GM19239 (cell line): ENCODE data around the gene TMEM61.

Experiments used
- DNase-seq: peaks from one replicate; pipeline ENCODE4 v3.0.0; 2011; ENCODE audit warnings: low spot score; ENCODE audit not compliant: insufficient read length
- FAIRE-seq: peaks from 2 replicates; lab custom pipeline; 2011; peaks lifted over from hg19 to GRCh38; lab: Jason Lieb, UNC

Gene TMEM61

DNA sequence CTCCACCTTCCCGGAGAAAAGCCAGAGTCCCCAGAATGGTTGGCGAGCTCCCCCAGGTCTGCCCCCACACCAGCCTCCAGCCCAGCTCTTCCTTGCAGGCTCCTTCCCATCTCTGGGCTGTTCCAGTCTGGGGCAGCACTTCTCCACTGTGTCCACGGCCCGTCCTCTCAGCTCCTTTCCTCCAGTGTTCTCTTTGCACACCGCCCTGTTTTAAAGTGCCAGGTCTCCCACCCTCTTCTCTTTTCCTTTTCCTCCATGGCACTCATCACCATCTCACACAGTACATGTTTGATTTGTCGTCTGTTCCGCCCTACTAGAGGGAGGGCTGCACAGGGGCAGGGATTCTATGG is 52.8 kb downstream of the TMEM61 start:
- FAIRE-seq (no peak), DNase-seq (no peak)

DNA sequence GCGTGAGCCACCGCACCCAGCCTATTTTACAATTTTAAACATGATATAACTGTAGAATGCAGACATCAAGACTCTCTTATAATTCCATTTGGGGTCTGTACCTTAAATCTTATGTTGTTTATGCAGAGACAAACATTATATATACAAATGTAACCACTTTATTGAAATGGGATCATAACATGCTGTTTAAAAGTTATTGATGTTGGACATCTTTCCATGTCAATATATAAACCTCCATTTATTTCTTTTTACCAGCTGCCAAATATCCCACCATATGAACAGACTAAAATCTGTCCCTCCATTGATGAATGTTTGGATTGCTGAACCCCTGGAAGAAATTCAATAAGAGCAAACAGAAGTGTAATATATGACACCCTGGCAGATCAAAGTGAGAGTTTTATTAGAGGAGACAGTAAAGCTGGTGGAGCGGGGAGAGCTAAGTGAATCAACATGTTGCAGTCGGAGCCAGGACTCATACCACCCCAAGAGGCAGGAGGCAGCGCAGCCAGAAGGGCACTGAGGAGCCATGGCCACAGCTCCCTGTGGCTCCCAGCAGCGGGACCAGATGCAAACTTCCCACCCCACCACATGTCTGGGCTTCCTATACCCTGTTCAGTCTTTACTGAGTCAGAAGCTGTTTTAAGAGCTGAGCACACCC is 54.2 kb downstream of the TMEM61 start:
- DNase-seq (no peak), FAIRE-seq (no peak)

DNA sequence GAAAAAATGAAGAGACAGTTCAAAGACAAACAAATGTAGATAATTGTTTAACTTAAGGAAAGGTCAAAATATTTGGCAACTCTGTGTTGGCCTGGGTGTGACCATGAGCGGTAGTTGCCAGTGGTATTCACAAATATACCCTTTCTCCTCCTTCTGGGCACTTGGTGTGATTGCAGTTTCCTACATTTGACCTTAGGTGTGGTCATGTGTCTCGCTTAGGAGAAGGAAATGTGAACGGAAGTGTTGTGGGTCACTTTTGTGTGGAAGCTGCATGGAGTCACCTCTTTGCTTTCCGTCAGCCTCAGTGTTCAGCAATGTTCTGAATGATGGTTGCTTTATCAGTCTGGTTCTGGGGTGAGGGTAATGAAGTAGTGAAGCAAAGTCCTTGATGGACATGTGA is 55.5 kb downstream of the TMEM61 start:
- DNase-seq = no peak
- no peak for FAIRE-seq

GRCh38 chr1:55037733-55038551 is 57.5 kb downstream of the TMEM61 start:
- DNase-seq (no peak), FAIRE-seq (no peak)

GRCh38 chr1:55038552-55038838 is 58.1 kb downstream of the TMEM61 start:
- no peak for FAIRE-seq
- DNase-seq = no peak

- DNase-seq (no peak), FAIRE-seq (no peak)
Observed at GRCh38 chr1:55038974-55039341, 58.5 kb downstream of the TMEM61 start.

DNA sequence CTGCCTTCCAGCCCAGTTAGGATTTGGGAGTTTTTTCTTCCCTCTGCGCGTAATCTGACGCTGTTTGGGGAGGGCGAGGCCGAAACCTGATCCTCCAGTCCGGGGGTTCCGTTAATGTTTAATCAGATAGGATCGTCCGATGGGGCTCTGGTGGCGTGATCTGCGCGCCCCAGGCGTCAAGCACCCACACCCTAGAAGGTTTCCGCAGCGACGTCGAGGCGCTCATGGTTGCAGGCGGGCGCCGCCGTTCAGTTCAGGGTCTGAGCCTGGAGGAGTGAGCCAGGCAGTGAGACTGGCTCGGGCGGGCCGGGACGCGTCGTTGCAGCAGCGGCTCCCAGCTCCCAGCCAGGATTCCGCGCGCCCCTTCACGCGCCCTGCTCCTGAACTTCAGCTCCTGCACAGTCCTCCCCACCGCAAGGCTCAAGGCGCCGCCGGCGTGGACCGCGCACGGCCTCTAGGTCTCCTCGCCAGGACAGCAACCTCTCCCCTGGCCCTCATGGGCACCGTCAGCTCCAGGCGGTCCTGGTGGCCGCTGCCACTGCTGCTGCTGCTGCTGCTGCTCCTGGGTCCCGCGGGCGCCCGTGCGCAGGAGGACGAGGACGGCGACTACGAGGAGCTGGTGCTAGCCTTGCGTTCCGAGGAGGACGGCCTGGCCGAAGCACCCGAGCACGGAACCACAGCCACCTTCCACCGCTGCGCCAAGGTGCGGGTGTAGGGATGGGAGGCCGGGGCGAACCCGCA is 59.1 kb downstream of the TMEM61 start, which contains the start of gene PCSK9:
TSS of gene PCSK9 (plus strand) at position 207 of the 741 bp plus-strand sequence. CDS start at position 497, 290 bp downstream.
- FAIRE-seq (no peak), DNase-seq (no peak)

DNA sequence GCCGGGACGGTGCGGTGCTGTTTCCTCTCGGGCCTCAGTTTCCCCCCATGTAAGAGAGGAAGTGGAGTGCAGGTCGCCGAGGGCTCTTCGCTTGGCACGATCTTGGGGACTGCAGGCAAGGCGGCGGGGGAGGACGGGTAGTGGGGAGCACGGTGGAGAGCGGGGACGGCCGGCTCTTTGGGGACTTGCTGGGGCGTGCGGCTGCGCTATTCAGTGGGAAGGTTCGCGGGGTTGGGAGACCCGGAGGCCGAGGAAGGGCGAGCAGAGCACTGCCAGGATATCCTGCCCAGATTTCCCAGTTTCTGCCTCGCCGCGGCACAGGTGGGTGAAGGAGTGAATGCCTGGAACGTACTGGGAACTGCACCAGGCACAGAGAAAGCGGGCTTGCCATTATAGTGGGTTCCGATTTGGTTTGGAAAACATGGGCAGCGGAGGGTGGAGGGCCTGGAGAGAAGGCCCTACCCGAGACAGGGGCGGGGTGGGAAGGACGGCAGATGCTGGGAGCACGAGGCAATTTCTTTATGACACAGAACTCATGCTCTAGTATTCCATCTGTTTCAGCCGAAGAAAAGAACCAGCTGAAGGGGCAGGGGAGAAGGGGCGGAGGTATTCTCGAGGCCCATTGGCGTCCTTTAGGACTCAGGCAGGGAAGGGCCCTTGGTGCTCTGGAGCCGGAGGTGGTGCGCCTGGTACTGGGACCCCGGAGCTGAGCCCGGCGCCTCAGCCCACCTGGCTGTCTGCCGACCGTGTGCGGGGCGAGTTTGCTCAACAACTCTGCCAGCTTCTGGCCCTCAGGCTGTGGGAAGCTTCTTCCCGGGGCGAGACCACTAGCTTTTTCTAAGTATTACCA is 59.9 kb downstream of the TMEM61 start:
- no peak for DNase-seq
- no peak for FAIRE-seq

- FAIRE-seq = no peak
- no peak for DNase-seq
Observed at GRCh38 chr1:55040933-55041494, 60.6 kb downstream of the TMEM61 start.

DNA sequence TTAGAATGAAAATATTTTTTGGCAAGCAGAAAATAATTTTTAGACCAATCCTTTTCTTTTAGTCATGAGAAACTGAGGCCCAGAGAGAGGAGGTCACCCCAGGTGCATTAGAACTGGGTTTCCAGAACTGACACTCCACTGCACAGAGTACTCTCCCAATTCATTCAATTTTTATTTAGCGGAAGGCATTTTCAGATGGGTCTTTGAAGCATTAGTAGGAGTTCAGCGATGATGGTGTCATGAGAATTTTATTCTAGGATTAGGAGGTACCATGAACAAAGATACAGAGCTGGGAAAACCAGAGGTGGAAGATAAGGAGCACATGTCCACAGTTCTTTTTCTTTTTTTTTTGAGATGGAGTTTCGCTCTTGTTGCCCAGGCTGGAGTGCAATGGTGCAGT is 61.2 kb downstream of the TMEM61 start:
- DNase-seq = no peak

More for the DNA sequence above, 61.2 kb downstream of the TMEM61 start:
- no peak for FAIRE-seq
